Right lobe of liver (tissue), 6 donors: ENCODE measurements around the gene TGM3. TPM values are rescaled to one million over a fixed set of nuclear protein-coding genes. Genes with fewer than 3 reads are reported as not detected.
A peak's percentile ranks its signal among the peaks of the same experiment; 100 is the strongest.

Source experiments
- ATAC-seq, 4 donors: fragments of 200-7000 bp; cut with Tn5 transposase; one replicate each; pipeline ENCODE4 v1.9.1; 2020; ENCODE audit warnings: mild to moderate bottlenecking in 4 of 4, moderate library complexity in 4 of 4
- DNase-seq, 3 donors: peaks; one replicate each; pipeline ENCODE4 v3.0.0-alpha.2; 2020
- H3K27ac ChIP-seq, 3 donors: fragments of 200-600 bp; one replicate each; pipeline ENCODE4 v1.8.0; 2022
- H3K27me3 ChIP-seq, 2 donors: fragments of 200-600 bp; one replicate each; pipeline ENCODE4 v1.8.0; 2022
- H3K36me3 ChIP-seq, 4 donors: fragments of 200-600 bp; sonication (generic) in 1 of 4; one replicate each; pipeline versions ENCODE4 v1.5.1 to v1.8.0; 2017 to 2022; ENCODE audit warnings: control low read depth in 1 of 4
- H3K4me1 ChIP-seq, 4 donors: fragments of 200-600 bp; sonication (generic) in 1 of 4; one replicate each; pipeline versions ENCODE4 v1.5.1 to v1.8.0; 2017 to 2022; ENCODE audit warnings: control low read depth in 1 of 4
- H3K4me3 ChIP-seq, 3 donors: fragments of 200-600 bp; one replicate each; pipeline ENCODE4 v1.8.0; 2022
- H3K9me3 ChIP-seq, 4 donors: fragments of 200-600 bp; sonication (generic) in 1 of 4; one replicate each; pipeline versions ENCODE4 v1.5.1 to v1.8.0; 2017 to 2022; ENCODE audit warnings: control low read depth in 1 of 4
- CTCF ChIP-seq, 4 donors: fragments of 200-600 bp in 3 of 4; fragments of 450-650 bp in 1 of 4; IDR thresholded peaks; one replicate each; pipeline versions ENCODE4 v1.5.1 to v1.8.0; 2016 to 2022; ENCODE audit warnings: antibody characterized with exemption in 4 of 4, mild to moderate bottlenecking in 2 of 4
- POLR2A ChIP-seq: fragments of 450-650 bp; IDR thresholded peaks from one replicate; pipeline ENCODE4 v1.6.1; 2017; ENCODE audit warnings: antibody characterized with exemption, mild to moderate bottlenecking
- WGBS: methylation state at CpG from one replicate; pipeline ENCODE4 v1.1.6; 2018; ENCODE audit warnings: low coverage, low lambda C conversion rate; ENCODE audit not compliant: insufficient coverage; ENCODE audit errors: missing lambda C conversion rate; 5-methylcytosine and 5-hydroxymethylcytosine counted together
- intact Hi-C, 2 donors: fragments of 100-400 bp; cut with DNase I; formaldehyde crosslinking; loops; one replicate each; pipeline versions ENCODE4 v1.11.2 to v1.14.1; 2022
- total RNA-seq, 6 experiments: library from RNA; depleted of rRNA in 2 of 6; stranded (reverse); fragments of >200 nt in 2 of 6; fragmentation: NEBNext Ultra II Directional in 3 of 6; extraction: Animal tissue kit (Norgen Biotek cat#: 25700) in 3 of 6; gene quantifications; one replicate each; pipeline versions ENCODE4 v1.1.0 to v1.2.4, GENCODE V29; 2016 to 2023
- donor health status: DM: no; HTN: yes; CAD: no.
- donor health status: DM: no; HTN: no; CAD: no.
- donor health status: DM: no; HTN: no; CAD: no.
- donor health status: DM: no; HTN: yes; CAD: no.
- donor health status: DM: no; HTN: yes; CAD: no.

Gene TGM3
- total RNA-seq, 6 experiments from 2014 or later = 0.15 to 3.0 (median 0.30) TPM; not detected in 2

GRCh38 chr20:2259731-2260130 lies 36.1 kb upstream of the TGM3 start:
- H3K27ac ChIP-seq = no peak overlapping the region
- H3K36me3 ChIP-seq = no peaks in the 10 kb centered on the region
- 77% methylated on average over 5 of the region's 6 CpGs for WGBS
- no peak overlapping the region for H3K4me3 ChIP-seq
- no peak for ATAC-seq
- H3K27me3 ChIP-seq = no peaks in the 10 kb centered on the region
- intact Hi-C loops = no loop called here
- no peaks in the 10 kb centered on the region for H3K9me3 ChIP-seq
- no peak for DNase-seq
- H3K4me1 ChIP-seq = peaks cover 0 to 27% (median 12%) of the 10 kb centered on the region in 4 donors
- TF ChIP-seq POLR2A (no peak), CTCF (IDR thresholded peaks at IDR 0.05) (no peak)

- DNase-seq = no peak
- Histone ChIP-seq H3K4me1 (peaks cover 0 to 31% (median 14%) of the 10 kb centered on the region in 4 donors), H3K36me3 (no peaks in the 10 kb centered on the region), H3K4me3 (no peak overlapping the region), H3K9me3 (no peaks in the 10 kb centered on the region), H3K27ac (no peak overlapping the region), H3K27me3 (no peaks in the 10 kb centered on the region)
- TF ChIP-seq CTCF (IDR thresholded peaks at IDR 0.05) (no peak), POLR2A (no peak)
- WGBS = 86% methylated on average over 1 of the region's 9 CpGs
- intact Hi-C loops = no loop called here
- no peak for ATAC-seq
Observed at GRCh38 chr20:2260250-2260649, 35.6 kb upstream of the TGM3 start.

GRCh38 chr20:2261046-2261485 lies 34.7 kb upstream of the TGM3 start:
- WGBS = 18% methylated on average over 4 of the region's 8 CpGs
- peaks cover 0 to 37% (median 17%) of the 10 kb centered on the region in 4 donors for H3K4me1 ChIP-seq
- peak; percentile 66 to 86 (median 84) for DNase-seq

DNA sequence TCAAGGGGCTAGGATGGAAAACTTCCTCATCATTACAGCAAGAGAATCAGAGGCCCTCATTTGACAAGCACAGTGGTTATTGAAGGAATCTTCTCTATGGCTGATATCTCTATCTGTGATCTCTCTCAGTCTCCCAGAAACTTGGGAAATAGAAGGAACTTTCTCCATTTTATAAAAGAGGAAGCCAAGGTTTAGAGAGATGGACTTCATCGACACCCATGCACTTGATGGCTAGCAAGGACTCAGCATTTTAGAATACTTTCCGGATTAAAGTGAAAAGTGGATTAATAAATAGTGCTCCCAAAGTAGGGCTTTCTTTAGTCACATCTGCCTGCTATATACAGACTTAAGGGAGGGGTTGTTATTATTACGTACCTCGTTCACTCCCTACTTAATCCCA lies 34.2 kb upstream of the TGM3 start:
- DNase-seq = no peak
- intact Hi-C loops = no loop called here

More at GRCh38 chr20:2261046-2261485, 34.7 kb upstream of the TGM3 start:
- H3K4me3 ChIP-seq = no peak overlapping the region
- peak; percentile 88 to 96 (median 91) for ATAC-seq
- H3K36me3 ChIP-seq = no peaks in the 10 kb centered on the region
- H3K27me3 ChIP-seq = no peaks in the 10 kb centered on the region
- no peak overlapping the region for H3K27ac ChIP-seq
- TF ChIP-seq POLR2A (no peak), CTCF (IDR thresholded peaks at IDR 0.05) (peak in 1 of 4 donors; percentile 9)
- no peaks in the 10 kb centered on the region for H3K9me3 ChIP-seq
- intact Hi-C loops = no loop called here

More for the DNA sequence above, 34.2 kb upstream of the TGM3 start:
- H3K4me1 ChIP-seq = peaks cover 0 to 39% (median 19%) of the 10 kb centered on the region in 4 donors
- no peaks in the 10 kb centered on the region for H3K36me3 ChIP-seq
- H3K9me3 ChIP-seq = no peaks in the 10 kb centered on the region
- ATAC-seq = no peak
- no peak overlapping the region for H3K27ac ChIP-seq
- no peak for TF ChIP-seq CTCF (IDR thresholded peaks at IDR 0.05)
- no peak for TF ChIP-seq POLR2A
- H3K27me3 ChIP-seq = no peaks in the 10 kb centered on the region
- 89% methylated on average over 4 of the region's 4 CpGs for WGBS
- no peak overlapping the region for H3K4me3 ChIP-seq
